Measurements from ENCODE around the gene GALNT17.

The GALNT17 gene

DNA sequence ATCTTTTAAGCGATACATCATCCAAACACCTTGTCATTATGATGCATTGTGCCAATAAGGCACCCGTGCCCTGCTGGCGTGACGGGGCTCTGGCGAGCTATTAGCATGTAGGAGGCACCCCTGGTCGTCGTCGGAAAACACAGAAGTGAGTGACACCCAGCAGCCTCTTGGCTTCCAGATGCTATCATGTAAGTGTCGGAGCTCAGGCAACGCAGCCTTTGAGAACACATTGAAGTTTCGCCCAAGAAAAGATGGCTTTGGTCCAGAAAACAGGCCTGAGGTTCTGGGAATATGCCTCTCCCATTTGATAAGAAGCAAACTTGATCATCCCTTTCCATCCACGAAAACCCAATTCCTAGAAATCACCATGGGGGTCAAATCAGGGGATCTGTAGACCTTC is 555.3 kb downstream of the GALNT17 start:
- no peak for DNase-seq (ENCODE audit: low read depth in 2 of 2)

DNA sequence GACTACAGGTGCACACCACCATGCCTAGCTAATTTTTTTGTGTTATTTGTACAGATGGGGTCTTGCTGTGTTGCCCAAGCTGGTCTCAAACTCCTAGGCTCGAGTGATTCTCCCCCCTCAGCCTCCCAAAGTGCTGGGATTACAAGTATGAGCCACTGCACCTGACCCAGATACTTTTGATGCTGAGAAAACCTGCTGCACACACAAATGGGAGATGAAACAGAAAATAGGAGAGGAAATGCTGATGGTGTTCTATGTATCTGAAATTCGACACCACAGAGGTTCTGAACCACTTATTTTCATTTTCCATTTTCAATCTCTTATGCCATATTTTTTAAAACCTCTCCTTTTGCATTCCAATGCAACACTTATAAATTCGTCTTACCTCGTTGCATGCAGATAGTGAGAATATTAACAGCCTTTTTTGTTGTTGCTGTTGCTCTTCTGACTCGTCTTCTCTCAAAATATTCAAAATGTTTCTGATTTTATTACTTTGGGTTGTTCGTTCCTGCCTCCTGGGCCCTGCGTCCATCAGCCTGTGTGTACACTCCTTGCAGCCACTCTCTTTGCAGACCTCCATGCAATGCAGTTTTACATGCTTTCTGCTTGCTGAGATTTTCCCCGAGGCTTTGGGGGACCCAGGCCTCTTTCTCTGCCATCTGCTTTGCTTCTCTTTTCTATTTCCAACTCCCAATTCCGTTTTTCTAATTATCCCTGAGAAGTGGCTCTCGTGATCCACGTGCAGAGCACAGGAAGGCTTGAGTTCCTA is 556.1 kb downstream of the GALNT17 start:
- DNase-seq (ENCODE audit: low read depth in 2 of 2): no peak

DNA sequence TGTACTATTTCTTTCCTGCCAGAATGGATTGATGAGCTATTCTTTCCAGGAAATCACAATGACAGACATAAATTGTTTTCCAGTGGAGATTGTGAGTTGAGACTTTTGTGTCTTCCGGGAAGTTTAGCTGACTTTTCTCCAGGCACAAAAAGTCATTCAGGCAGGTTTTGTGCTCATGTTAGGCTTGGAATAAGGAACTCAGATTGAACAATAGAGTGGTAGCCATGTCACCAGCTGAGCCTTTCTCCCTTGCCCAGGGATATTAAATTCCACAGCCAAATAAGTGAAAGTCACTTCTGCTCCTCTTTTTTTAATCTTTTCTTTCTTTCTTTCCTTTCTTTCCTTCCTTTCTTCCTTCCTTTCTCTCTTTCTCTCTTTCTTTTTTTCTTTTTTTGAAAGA is 559.6 kb downstream of the GALNT17 start:
- no peak for DNase-seq (ENCODE audit: low read depth in 2 of 2)

DNA sequence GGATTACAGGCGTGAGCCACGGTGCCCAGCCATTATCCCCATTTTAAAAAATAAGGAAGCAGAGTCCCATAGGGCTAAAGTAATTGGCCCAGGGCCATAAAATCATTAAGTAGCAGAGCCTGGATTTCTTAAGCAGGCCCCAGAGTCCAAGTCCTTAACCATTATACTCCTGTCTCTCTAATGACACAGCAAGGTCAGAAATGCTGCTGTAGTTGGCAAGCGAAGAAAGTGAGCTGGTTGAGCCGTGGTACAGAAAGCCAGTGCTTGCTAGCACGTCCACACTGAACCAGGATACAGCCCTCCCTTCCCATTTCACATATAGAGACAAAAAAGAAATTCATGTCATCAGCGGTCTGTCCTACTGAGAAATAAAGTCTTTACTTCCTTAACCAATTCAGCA is 562.7 kb downstream of the GALNT17 start:
- no peak for DNase-seq (ENCODE audit: low read depth in 2 of 2)

DNA sequence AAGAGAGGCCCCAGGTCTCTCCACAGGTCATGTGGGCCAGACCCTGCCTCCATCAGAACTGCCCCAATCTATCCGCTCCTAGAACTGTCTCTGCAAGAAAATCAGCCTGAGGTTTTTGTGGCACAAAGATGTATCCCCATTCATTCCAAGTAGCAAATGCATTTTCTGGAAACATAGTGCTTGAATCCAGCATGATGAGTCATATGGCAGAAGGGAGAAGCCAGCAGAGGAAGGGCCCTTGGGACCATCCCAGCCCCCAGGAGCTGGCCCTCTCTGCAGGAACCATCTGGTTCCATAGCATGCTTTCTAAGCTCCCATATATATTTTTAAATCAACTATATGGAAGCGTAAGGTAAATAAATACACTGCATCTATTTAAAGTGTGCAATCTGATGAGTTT is 563.2 kb downstream of the GALNT17 start:
- no peak for DNase-seq (ENCODE audit: low read depth in 2 of 2)

DNA sequence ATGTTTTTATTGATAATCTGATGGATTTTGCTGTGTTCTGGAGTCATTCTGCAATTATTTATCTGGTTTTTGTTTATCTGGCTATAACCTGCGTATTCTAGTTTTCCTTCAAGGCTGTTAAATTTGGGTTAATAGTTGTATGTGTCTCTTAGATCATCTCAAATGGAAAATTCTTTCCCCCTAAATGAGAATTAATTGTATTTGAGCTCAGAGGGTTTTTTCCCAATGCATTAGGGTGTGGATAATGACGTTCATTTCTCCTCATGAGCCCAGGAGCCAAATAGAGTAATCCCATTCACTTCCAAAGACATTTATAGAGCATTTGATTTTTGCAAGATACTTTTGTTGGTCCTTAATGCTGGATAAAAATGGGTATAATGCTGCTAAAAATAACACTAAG is 564.6 kb downstream of the GALNT17 start:
- no peak for DNase-seq (ENCODE audit: low read depth in 2 of 2)

DNA sequence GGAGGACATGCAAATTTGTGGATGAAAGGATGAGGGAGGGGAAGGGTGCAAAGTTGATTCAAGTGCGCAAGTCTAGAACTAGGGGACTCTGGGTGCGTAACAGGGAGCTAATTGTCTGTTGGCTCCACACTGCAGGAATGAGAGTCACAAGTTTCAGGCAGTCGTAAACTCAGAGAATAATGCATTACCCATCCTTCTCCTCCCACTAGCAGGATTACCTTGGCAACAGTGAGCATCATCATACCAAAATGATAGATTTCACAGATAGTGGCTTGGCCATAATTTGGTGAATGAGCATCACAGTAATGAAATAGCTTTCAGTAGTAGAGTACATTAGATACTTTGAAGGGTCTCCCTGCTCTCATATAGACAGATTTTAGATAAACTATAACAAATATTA is 565.5 kb downstream of the GALNT17 start:
- no peak for DNase-seq (ENCODE audit: low read depth in 2 of 2)

DNA sequence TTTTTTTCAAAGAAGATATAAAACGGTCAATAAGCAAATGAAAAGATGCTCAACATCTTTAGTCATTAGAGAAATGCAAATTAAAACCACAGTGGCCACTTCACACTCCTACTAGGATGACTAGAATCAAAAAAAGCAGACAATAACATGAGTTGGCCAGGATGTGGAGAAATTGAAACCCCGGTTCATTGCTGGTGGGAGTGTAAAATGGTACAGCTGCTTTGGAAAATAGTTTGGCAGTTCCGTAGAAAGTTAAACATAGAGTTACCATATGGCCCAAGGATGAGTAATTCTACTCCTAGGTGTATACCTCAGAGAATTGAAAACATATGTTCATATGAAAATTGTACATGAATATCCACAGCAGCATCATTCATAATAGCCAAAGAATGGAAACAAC is 573.3 kb downstream of the GALNT17 start:
- no peak for DNase-seq (ENCODE audit: low read depth in 2 of 2)

DNA sequence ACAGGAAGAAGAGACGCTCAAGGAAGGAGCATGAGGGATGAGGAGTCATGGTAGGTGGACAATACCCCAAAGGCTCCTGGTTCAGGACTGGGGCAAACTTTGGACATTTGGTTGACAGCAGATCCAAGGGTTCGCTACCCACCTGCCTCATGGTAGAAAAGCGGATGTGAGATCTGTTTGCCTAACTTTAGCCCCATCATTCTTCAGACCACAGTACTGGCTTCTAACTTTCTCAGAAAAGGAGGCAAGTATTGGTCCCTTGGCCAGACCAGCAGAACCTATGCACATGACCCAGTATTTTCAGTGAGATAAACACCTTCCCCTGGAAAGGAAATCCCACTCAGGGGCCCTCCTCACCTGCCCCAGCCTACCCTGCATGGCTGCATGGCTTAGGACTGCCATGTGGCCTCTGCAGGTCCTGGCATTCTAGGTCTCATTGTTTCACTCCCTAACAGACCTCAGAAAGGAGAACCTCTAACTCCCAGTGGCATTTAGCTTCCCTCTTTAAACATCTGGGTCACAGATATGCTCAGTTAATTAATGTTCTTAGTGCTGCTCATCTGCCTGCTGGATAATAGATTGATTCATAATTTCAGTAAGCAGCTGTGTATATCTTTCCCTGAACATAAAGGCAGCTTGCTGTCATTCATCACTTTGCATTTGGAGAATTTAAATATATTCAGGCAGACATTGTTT is 574.1 kb downstream of the GALNT17 start:
- DNase-seq (ENCODE audit: low read depth in 2 of 2): no peak

DNA sequence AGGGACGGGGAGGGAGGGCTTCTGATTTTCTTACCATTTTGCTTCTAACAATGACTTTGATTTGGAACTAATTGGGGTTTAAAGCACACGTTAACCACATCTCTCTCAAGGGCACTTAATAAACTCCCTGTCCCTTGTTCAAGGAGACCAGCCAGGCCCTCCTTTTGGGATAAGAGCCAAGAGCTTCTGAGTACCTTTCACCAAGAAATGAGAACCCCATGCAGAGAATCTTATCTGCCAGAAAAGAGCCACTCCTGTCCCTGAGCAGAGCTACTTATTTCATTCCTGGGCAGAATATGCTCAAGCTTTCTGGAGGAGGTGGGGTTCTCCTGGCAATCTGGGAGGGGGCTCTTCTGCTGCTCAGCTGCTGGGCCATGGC is 574.6 kb downstream of the GALNT17 start:
- no peak for DNase-seq (ENCODE audit: low read depth in 2 of 2)

DNA sequence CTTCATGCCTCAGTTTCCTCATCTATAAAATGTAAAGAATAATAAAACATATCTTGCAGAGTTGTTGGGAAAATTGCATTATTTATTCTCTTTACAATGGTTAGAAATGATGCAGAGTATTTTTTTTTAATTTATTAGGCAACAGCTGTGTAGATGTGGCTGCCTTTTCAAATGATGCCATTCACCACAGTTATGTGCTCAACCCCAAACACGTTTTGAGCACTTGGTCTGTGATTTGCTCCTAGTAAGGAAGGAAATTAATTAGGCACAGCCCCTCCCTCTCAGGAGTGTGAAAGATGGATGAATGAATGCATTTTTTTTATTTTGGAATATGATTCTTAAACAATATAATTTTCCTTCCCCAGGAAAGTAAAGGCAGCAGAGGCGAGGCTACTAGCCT is 575.1 kb downstream of the GALNT17 start:
- DNase-seq (ENCODE audit: low read depth in 2 of 2): no peak

DNA sequence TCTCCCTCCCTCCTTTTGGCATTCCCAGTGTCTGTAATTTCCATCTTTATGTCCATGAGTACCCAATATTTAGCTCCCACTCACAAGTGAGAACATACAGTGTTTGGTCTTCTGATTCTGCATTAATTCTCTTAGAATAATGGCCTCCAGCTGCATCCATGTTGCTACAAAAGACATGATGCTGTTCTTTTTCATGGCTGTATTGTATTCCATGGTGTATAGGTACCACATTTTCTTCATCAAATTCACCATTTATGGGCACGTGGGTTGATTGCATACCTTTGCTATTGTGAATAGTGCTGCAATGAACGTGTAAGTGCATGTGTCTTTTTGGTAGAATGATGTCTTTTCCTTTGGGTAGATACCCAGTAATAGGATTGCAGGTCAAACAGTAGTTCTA is 576.8 kb downstream of the GALNT17 start:
- no peak for DNase-seq (ENCODE audit: low read depth in 2 of 2)

DNA sequence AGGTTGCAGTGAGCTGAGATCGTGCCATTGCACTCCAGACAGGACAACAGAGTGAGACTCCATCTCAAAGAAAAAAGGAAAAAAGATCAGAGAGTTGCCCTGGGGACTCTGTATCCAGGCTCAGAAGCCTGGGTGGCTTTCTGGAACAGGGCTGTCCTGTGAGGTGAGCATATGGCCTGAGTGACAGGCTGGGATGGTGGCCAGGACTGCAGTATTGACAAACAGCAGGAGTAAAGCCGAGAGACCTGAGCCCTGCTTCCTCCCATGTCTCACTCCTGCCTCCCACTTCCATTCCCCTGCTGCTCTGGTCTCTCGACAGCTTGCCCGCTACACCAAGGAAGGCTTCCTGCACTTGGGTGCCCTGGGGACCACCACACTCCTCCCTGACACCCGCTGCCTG is 578.5 kb downstream of the GALNT17 start:
- no peak for DNase-seq (ENCODE audit: low read depth in 2 of 2)

DNA sequence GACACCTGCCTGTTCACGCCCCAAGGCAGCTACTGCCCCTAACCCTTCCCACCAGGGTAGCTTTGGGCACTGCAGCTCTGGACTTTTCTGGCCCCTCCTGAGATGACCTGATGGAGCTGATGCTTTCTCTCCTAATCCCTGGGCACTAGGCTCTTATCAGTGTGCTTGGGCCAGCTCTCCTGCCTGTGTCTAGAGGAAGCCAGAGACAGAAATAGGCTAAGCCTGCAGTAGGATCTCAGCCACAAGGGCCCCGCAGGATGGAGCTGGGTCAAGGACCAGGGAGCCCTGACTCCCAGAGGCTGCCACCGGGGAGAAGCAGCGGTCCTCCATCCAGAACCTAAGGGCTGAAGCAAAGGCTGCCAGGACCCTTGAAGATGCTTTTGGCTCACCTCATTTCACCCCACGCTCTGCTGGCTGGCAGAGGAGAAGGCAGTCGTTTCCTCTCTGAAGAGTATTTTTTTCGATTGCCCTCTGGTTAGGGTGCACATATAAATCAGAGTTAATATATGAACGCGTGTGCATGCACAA is 580.8 kb downstream of the GALNT17 start:
- no peak for DNase-seq (ENCODE audit: low read depth in 2 of 2)

DNA sequence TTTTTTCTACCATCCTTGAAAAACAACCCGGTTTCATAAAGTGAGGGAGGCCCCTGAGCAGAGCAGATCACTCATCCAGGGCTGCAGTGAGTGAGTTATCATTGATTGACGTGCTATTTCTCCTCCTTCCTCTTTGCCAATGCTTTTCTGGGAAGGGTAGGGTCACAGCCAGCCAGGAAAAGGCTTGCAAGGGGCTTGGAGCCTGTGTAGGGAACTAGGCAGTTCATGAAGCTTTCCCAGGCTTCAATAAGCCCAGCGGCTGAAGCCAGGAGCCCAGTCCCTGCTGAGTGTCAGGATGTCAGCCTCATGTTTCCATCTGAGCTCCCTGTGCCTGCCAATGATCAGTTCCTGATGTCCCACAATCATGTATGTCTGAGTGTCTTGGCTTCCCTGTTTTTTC is 584.7 kb downstream of the GALNT17 start:
- no peak for DNase-seq (ENCODE audit: low read depth in 2 of 2)

DNA sequence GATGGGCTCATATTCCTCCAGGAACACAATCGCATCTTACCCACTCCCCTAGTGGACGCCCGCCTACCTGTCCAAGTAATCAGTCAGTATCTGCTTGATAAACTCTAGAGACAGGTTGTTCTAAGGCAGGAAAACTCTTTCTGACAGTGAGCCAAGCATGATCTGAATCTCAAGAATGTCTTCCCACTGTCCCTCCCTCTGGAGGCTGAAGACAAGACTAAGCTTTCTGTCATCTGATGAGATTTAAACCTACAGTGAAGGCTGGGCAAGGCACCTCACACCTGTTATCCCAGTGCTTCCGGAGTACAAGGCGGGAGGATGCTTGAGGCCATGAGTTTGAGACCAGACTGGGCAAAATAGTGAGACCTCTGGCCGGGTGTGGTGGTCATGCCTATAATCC is 586.6 kb downstream of the GALNT17 start:
- DNase-seq (ENCODE audit: low read depth in 2 of 2): no peak

DNA sequence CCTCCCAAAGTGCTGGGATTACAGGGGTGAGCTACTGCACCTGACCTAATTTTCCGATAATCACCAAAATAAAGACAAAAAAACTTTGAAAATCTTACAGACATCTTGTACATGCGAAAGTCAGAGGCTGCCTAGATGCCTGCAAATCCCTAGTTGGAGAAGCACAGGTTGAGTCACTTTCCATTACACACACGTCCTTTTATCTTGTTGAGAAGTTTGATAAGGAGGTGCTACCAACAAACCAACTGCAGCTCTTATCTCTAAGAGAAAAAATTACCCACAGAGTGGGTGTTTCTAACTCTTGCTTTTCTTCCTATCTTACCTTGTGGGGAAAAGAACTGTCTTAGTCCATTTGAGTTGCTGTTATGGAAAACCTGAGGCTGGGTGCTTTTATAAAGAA is 589.8 kb downstream of the GALNT17 start:
- DNase-seq (ENCODE audit: low read depth in 2 of 2): no peak

DNA sequence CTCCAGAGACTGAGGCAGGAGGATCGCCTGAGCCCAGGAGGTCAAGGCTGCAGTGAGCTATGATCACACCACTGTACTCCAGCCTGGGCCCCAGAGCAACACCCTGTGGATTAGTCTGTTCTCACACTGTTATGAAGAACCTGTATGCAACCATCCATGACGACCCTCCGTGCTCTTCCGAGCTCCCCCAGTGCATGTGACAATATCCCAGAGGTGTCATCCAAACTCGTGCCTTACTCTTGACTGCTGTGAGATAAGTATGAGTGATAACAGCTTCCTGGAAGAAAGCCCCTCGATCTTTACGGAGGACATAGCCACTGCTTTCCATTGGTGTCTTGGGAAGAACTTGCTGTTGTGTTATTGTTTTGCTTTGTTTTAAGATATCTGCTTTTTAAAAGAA is 591.9 kb downstream of the GALNT17 start:
- DNase-seq (ENCODE audit: low read depth in 2 of 2): no peak

DNA sequence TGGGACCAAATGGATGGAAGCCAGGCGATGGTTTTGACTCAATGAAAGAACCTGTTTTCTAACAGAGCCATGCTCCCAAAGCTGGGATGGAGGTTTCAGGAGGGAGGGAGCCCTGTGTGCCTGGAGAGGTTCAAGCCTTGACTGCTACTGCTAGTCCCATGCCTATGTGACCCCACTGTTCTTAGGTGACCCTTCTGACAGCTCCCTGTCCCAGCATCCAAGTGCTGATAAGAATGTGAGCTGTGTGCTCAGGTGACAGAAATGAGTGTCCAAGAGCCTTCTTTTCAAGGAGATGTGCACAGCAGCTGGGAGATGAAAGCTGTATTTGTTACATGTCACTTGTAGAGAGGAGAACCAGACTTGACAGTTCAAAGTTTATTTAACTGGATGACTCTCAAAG is 595.4 kb downstream of the GALNT17 start:
- no peak for DNase-seq (ENCODE audit: low read depth in 2 of 2)

DNA sequence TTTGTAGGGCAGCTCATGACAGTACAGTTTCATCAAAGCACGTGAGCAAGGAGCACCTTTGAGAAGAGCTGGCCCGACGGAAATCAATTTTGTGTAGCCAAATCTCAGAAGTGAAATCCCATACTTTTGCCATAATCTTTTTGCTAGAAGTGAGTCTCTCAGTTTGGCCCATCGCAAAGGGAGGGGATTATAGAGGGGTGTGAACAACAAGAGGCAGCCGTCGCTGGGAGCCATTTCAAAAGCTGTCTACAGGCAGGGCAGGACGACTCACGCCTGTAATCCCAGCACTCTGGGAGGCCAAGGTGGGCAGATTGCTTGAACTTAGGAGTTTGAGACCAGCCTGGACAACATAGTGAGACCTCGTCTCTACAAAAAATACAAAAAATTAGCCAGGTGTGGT is 599.8 kb downstream of the GALNT17 start:
- DNase-seq (ENCODE audit: low read depth in 2 of 2): no peak

DNA sequence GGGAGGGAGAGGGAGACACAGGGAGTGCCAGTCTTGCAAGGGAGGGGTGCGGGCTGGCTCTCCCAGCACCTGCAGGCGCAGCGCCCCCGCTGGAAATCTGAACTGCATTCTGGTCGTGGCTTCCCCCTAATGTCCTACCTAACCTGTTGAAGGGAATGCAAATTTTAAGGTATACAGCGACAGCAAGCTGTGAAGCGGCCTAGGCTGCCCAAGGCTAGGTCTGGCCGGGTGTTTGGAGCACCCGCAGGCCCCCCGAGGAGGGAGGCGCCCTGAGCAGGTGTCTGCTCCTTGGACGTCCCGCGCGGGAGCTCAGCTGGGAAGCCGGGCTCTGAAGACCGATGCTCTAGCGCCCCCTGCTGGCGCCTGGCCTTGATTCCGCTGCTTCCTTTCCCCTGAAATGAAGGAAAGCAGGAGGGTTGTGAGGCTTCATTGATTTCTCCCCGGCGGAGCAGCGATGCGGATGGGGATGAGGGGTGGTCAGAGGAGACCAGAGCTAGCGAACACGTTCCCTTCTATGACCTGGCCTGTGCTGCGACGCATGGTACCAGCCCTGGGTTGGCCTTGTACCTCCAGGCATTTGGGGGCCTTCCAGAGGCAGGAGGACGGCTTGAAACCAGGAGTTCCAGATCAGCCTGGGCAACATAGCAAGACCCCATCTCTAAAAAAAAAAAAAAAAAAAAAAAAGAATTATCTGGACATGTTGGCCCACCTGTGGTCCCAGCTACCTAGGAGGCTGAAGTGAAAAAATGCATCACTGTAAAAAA is 601.3 kb downstream of the GALNT17 start:
- peak in 1 of 2 donors; percentile 2 for DNase-seq (ENCODE audit: low read depth in 2 of 2)

DNA sequence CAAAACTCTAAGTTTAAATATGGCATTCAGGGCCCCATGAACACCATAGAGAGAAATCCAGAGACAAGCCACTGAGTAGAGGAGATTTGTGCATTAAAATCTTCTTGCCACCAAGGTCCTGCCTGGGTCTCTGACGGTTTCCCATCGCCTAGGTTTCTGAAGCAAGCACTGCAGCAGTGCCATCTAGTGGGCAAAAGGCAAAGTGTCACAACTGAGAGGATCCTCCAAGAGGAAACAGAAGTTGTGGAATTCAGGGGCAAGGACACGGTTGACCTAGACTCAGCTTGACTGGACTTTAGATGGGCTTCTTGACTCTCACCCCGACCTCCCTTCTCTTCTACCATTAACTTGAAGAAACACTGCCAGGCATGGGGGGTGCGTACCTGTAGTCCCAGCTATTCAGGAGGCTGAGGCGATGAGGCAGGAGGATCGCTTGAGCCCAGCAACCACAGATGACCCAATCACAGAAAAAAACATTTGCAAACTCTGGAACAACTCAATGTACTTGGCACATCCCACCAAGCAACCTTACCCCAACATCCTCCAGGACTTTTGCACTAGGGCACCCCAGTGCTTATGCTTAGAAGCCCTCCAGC is 604.1 kb downstream of the GALNT17 start:
- DNase-seq (ENCODE audit: low read depth in 2 of 2): no peak
